Smooth muscle cell (in vitro differentiated cells): Measurements from ENCODE around the gene ZBTB20. TPM values are rescaled to one million over a fixed set of nuclear protein-coding genes. Genes with fewer than 3 reads are reported as not detected.

ENCODE experiments used
- DNase-seq: peaks from one replicate; lab custom pipeline; 2025; ENCODE audit not compliant: unreplicated experiment; lab: John Stamatoyannopoulos, UW
- H2AFZ ChIP-seq: fragments of 200-600 bp; sonication (generic); 2 replicates; pipeline ENCODE4 v1.6.0; 2016; ENCODE audit warnings: antibody characterized with exemption, low read depth, mild to moderate bottlenecking
- H3F3A ChIP-seq: fragments of 200-600 bp; sonication (generic); 2 replicates; pipeline ENCODE4 v1.6.0; 2017; ENCODE audit warnings: antibody characterized with exemption, low read depth
- H3K27ac ChIP-seq: fragments of 200-600 bp; sonication (generic); 2 replicates; pipeline ENCODE4 v1.5.1; 2016; ENCODE audit warnings: low read depth, mild to moderate bottlenecking
- H3K27me3 ChIP-seq: fragments of 200-600 bp; sonication (generic); 2 replicates; pipeline ENCODE4 v1.6.1; 2016; ENCODE audit warnings: low read depth, mild to moderate bottlenecking
- H3K36me3 ChIP-seq: fragments of 200-600 bp; sonication (generic); 2 replicates; pipeline ENCODE4 v1.5.1; 2016; ENCODE audit warnings: low read depth
- H3K4me1 ChIP-seq: fragments of 200-600 bp; sonication (generic); 2 replicates; pipeline ENCODE4 v1.5.1; 2016; ENCODE audit warnings: low read depth
- H3K4me2 ChIP-seq: fragments of 200-600 bp; sonication (generic); 2 replicates; pipeline ENCODE4 v1.6.0; 2016; ENCODE audit warnings: mild to moderate bottlenecking
- H3K4me3 ChIP-seq: fragments of 200-600 bp; sonication (generic); 2 replicates; pipeline ENCODE4 v1.5.1; 2016; ENCODE audit warnings: mild to moderate bottlenecking
- H3K79me2 ChIP-seq: fragments of 200-600 bp; sonication (generic); 2 replicates; pipeline ENCODE4 v1.6.0; 2016; ENCODE audit warnings: low read depth, mild to moderate bottlenecking
- H3K9ac ChIP-seq: fragments of 200-600 bp; sonication (generic); 2 replicates; pipeline ENCODE4 v1.6.0; 2016; ENCODE audit warnings: low read depth
- H3K9me3 ChIP-seq: fragments of 200-600 bp; sonication (generic); replicated peaks from 2 replicates; pipeline ENCODE4 v1.5.1; 2016; ENCODE audit warnings: low read depth
- H4K20me1 ChIP-seq: fragments of 200-600 bp; sonication (generic); 2 replicates; pipeline ENCODE4 v1.6.0; 2016; ENCODE audit warnings: low read depth
- CTCF ChIP-seq: fragments of 200-600 bp; sonication (generic); IDR thresholded peaks from 2 replicates; pipeline ENCODE4 v1.5.1; 2017; ENCODE audit warnings: borderline replicate concordance, mild to moderate bottlenecking, antibody characterized with exemption; ENCODE audit not compliant: insufficient read depth, poor library complexity, severe bottlenecking
- WGBS: methylation state at CpG from one replicate; pipeline ENCODE4 v1.1.7; 2016; ENCODE audit warnings: low lambda C conversion rate; 5-methylcytosine and 5-hydroxymethylcytosine counted together
- polyA plus RNA-seq: library from polyadenylated mRNA; unstranded; fragments of >200 nt; fragmentation: Nextera tagmentation; extraction: Ambion mirVana; gene quantifications from 2 replicates; pipeline ENCODE4 v1.2.1, GENCODE V29; 2016
- total RNA-seq: library from RNA; depleted of rRNA; stranded (reverse); fragments of >200 nt; gene quantifications from 2 replicates; pipeline ENCODE4 v1.2.3, GENCODE V29; 2014

Gene ZBTB20
- total and polyA plus RNA-seq, 2 experiments from 2014 or later = 4.9 to 6.8 TPM

GRCh38 chr3:114673481-114673880, 473.6 kb downstream of the ZBTB20 start:
- DNase-seq = no peak
- Histone ChIP-seq H4K20me1 (no peaks in the 10 kb centered on the region), H3K9me3 (no peaks in the 10 kb centered on the region), H3K4me3 (no peak overlapping the region), H3F3A (no peaks in the 10 kb centered on the region), H3K79me2 (no peaks in the 10 kb centered on the region), H3K27ac (no peak overlapping the region), H3K9ac (no peak overlapping the region), H2AFZ (no peak overlapping the region), H3K4me1 (no peaks in the 10 kb centered on the region), H3K36me3 (no peaks in the 10 kb centered on the region), H3K4me2 (no peak overlapping the region), H3K27me3 (no peaks in the 10 kb centered on the region)
- TF ChIP-seq CTCF = no peak
- WGBS = 53% methylated on average over 2 of the region's 2 CpGs

GRCh38 chr3:114672692-114673447, 474.2 kb downstream of the ZBTB20 start:
- 88% methylated on average over 6 of the region's 6 CpGs for WGBS
- Histone ChIP-seq H3F3A (no peaks in the 10 kb centered on the region), H3K9me3 (no peaks in the 10 kb centered on the region), H3K27ac (no peak overlapping the region), H3K4me1 (no peaks in the 10 kb centered on the region), H3K36me3 (no peaks in the 10 kb centered on the region), H3K9ac (no peak overlapping the region), H3K27me3 (no peaks in the 10 kb centered on the region), H4K20me1 (no peaks in the 10 kb centered on the region), H3K79me2 (no peaks in the 10 kb centered on the region), H3K4me2 (no peak overlapping the region), H2AFZ (no peak overlapping the region), H3K4me3 (no peak overlapping the region)
- TF ChIP-seq CTCF = no peak
- DNase-seq = no peak

- no peak for TF ChIP-seq CTCF
- Histone ChIP-seq H3K36me3 (no peaks in the 10 kb centered on the region), H3K4me1 (no peaks in the 10 kb centered on the region), H3F3A (no peaks in the 10 kb centered on the region), H3K9me3 (no peaks in the 10 kb centered on the region), H3K4me3 (no peak overlapping the region), H2AFZ (no peak overlapping the region), H3K27me3 (no peaks in the 10 kb centered on the region), H3K79me2 (no peaks in the 10 kb centered on the region), H4K20me1 (no peaks in the 10 kb centered on the region), H3K27ac (no peak overlapping the region), H3K9ac (no peak overlapping the region), H3K4me2 (no peak overlapping the region)
- WGBS = 73% methylated on average over 4 of the region's 4 CpGs
- DNase-seq = no peak
Measured at GRCh38 chr3:114671741-114672510, 475.2 kb downstream of the ZBTB20 start.
